IMR-90 (cell line): Measurements from ENCODE around the gene NR6A1. TPM values are rescaled to one million over a fixed set of nuclear protein-coding genes. Genes with fewer than 3 reads are reported as not detected.
A peak's percentile ranks its signal among the peaks of the same experiment; 100 is the strongest.

Experiments used
- ATAC-seq: fragments of 200-7000 bp; cut with Tn5 transposase; 2 replicates; pipeline ENCODE4 v1.9.1; 2020; ENCODE audit warnings: low read depth, mild to moderate bottlenecking, moderate library complexity
- BruUV-seq: library from RNA; stranded (reverse); fragments of 400-500 nt; replicated peaks from 2 replicates; lab custom pipeline; 2021; lab: Mats Ljungman, UMichigan
- CTCF ChIA-PET: fragments of 300-600 bp; formaldehyde crosslinking; extraction: SDS; loops from one replicate; lab custom pipeline; 2021; ENCODE audit warnings: antibody characterized with exemption; lab: Yijun Ruan, JAX
- POLR2A ChIA-PET: fragments of 300-600 bp; sonication (Branson Sonifier 250); formaldehyde crosslinking; loops from one replicate; lab custom pipeline; 2022; ENCODE audit warnings: antibody characterized with exemption; ENCODE audit not compliant: unreplicated experiment; lab: Charles Lee
- DNase-seq: peaks from one replicate; pipeline ENCODE4 v3.0.0; 2013
- H2AFZ ChIP-seq: replicated peaks from 2 replicates; pipeline ENCODE3; 2013; ENCODE audit warnings: low read length, mild to moderate bottlenecking; ENCODE audit not compliant: poor library complexity
- H2AK5ac ChIP-seq: 2 replicates; pipeline ENCODE4 v1.6.1; 2013; ENCODE audit warnings: low read depth, low read length, inconsistent platforms
- H2AK9ac ChIP-seq: replicated peaks from 2 replicates; pipeline ENCODE3; 2013; ENCODE audit warnings: mild to moderate bottlenecking, low read depth, low read length, moderate library complexity; ENCODE audit not compliant: poor library complexity
- H2BK120ac ChIP-seq: 2 replicates; pipeline ENCODE4 v1.6.1; 2013; ENCODE audit warnings: low read depth, low read length, inconsistent platforms
- H2BK15ac ChIP-seq: 3 replicates; pipeline ENCODE4 v1.6.1; 2013; ENCODE audit warnings: low read depth, low read length, inconsistent platforms
- H2BK20ac ChIP-seq: 2 replicates; pipeline ENCODE4 v1.6.1; 2013; ENCODE audit warnings: low read depth, mild to moderate bottlenecking, inconsistent platforms, low read length, moderate library complexity
- H2BK5ac ChIP-seq: 2 replicates; pipeline ENCODE4 v1.6.1; 2013; ENCODE audit warnings: mild to moderate bottlenecking, low read depth, low read length, inconsistent platforms; ENCODE audit not compliant: poor library complexity, severe bottlenecking
- H3K14ac ChIP-seq: replicated peaks from 2 replicates; pipeline ENCODE4 v1.6.1; 2013; ENCODE audit warnings: low read depth, low read length, inconsistent platforms
- H3K18ac ChIP-seq: 2 replicates; pipeline ENCODE4 v1.6.1; 2013; ENCODE audit warnings: low read depth, low read length, control low read depth
- H3K23ac ChIP-seq: 2 replicates; pipeline ENCODE4 v1.6.1; 2013; ENCODE audit warnings: low read depth, low read length, inconsistent platforms
- H3K27ac ChIP-seq: 2 replicates; pipeline ENCODE4 v1.5.1; 2013; ENCODE audit warnings: mild to moderate bottlenecking, control low read depth, low read length; ENCODE audit not compliant: insufficient read depth
- H3K27me3 ChIP-seq: 2 replicates; pipeline ENCODE4 v1.6.1; 2013; ENCODE audit warnings: low read length; ENCODE audit not compliant: control insufficient read depth, insufficient read depth
- H3K36me3 ChIP-seq: 2 replicates; pipeline ENCODE4 v1.6.1; 2013; ENCODE audit warnings: low read length, mixed read lengths; ENCODE audit not compliant: control insufficient read depth, insufficient read depth
- H3K4ac ChIP-seq: 2 replicates; pipeline ENCODE4 v1.6.1; 2013; ENCODE audit warnings: low read depth, low read length, inconsistent platforms
- H3K4me1 ChIP-seq: 2 replicates; pipeline ENCODE4 v1.6.1; 2013; ENCODE audit warnings: low read length, mixed read lengths; ENCODE audit not compliant: control insufficient read depth, insufficient read depth
- H3K4me2 ChIP-seq: 2 replicates; pipeline ENCODE4 v1.6.1; 2013; ENCODE audit warnings: low read depth, mild to moderate bottlenecking, control low read depth, low read length, moderate library complexity
- H3K4me3 ChIP-seq: 2 replicates; pipeline ENCODE4 v1.5.1; 2013; ENCODE audit warnings: low read depth, mild to moderate bottlenecking, control low read depth, low read length, moderate library complexity; ENCODE audit not compliant: insufficient read depth
- H3K56ac ChIP-seq: 2 replicates; pipeline ENCODE4 v1.6.1; 2013; ENCODE audit warnings: low read length, inconsistent platforms; ENCODE audit not compliant: insufficient read depth; ENCODE audit errors: extremely low read depth
- H3K79me1 ChIP-seq, 2 experiments: 2 replicates each; pipeline ENCODE4 v1.6.1; 2013; ENCODE audit warnings: low read length in 2 of 2, inconsistent platforms in 1 of 2, low read depth in 1 of 2
- H3K9ac ChIP-seq: 2 replicates; pipeline ENCODE4 v1.6.1; 2013; ENCODE audit warnings: low read depth, low read length, control low read depth
- H3K9me1 ChIP-seq: 2 replicates; pipeline ENCODE4 v1.6.1; 2013; ENCODE audit warnings: low read length, inconsistent platforms; ENCODE audit not compliant: insufficient read depth
- H3K9me3 ChIP-seq: 2 replicates; pipeline ENCODE4 v1.6.1; 2013; ENCODE audit warnings: low read length; ENCODE audit not compliant: control insufficient read depth, insufficient read depth
- H4K20me1 ChIP-seq: 2 replicates; pipeline ENCODE4 v1.6.1; 2013; ENCODE audit warnings: low read length, inconsistent platforms; ENCODE audit not compliant: insufficient read depth
- H4K5ac ChIP-seq: 2 replicates; pipeline ENCODE4 v1.6.1; 2013; ENCODE audit warnings: mild to moderate bottlenecking, low read depth, low read length, control low read depth
- H4K8ac ChIP-seq, 2 experiments: 2 replicates each; pipeline ENCODE4 v1.6.1; 2013; ENCODE audit warnings: low read depth in 2 of 2, low read length in 2 of 2, control low read depth in 1 of 2, inconsistent platforms in 1 of 2
- H4K91ac ChIP-seq: 2 replicates; pipeline ENCODE4 v1.6.1; 2013; ENCODE audit warnings: low read depth, low read length, inconsistent platforms; ENCODE audit not compliant: insufficient read depth
- BHLHE40 ChIP-seq: fragments of 150-350 bp; IDR thresholded peaks from 2 replicates; pipeline ENCODE4 v1.6.1; 2016; ENCODE audit warnings: mild to moderate bottlenecking, low read depth, low read length
- CEBPB ChIP-seq: IDR thresholded peaks from 2 replicates; pipeline ENCODE4 v1.6.1; 2012; ENCODE audit warnings: low read depth, low read length, improper control_type of control experiment
- CHD1 ChIP-seq: IDR thresholded peaks from 2 replicates; pipeline ENCODE4 v1.6.1; 2012; ENCODE audit warnings: low read depth, low read length, improper control_type of control experiment
- FOS ChIP-seq: fragments of 150-350 bp; IDR thresholded peaks from 2 replicates; pipeline ENCODE4 v1.6.1; 2016; ENCODE audit warnings: low read depth, low read length
- MAFK ChIP-seq: IDR thresholded peaks from 2 replicates; pipeline ENCODE4 v1.6.1; 2012; ENCODE audit warnings: low read depth, low read length, improper control_type of control experiment
- MAZ ChIP-seq: IDR thresholded peaks from 2 replicates; pipeline ENCODE4 v1.6.1; 2012; ENCODE audit warnings: low read depth, mild to moderate bottlenecking, low read length, improper control_type of control experiment, moderate library complexity, borderline replicate concordance
- MXI1 ChIP-seq: IDR thresholded peaks from 2 replicates; pipeline ENCODE4 v1.6.1; 2012; ENCODE audit warnings: low read depth, mild to moderate bottlenecking, low read length, moderate library complexity, borderline replicate concordance
- NFE2L2 ChIP-seq: fragments of 150-350 bp; IDR thresholded peaks from 2 replicates; pipeline ENCODE4 v1.6.1; 2016; ENCODE audit warnings: low read depth, mild to moderate bottlenecking, low read length
- RAD21 ChIP-seq: IDR thresholded peaks from 2 replicates; pipeline ENCODE4 v1.6.1; 2012; ENCODE audit warnings: low read length, improper control_type of control experiment
- RCOR1 ChIP-seq: IDR thresholded peaks from 2 replicates; pipeline ENCODE4 v1.6.1; 2012; ENCODE audit warnings: mild to moderate bottlenecking, low read length, improper control_type of control experiment; ENCODE audit not compliant: insufficient replicate concordance
- RFX5 ChIP-seq: IDR thresholded peaks from 2 replicates; pipeline ENCODE4 v1.8.0; 2012; ENCODE audit warnings: low read depth, mild to moderate bottlenecking, low read length, moderate library complexity
- SMC3 ChIP-seq: fragments of 150-350 bp; IDR thresholded peaks from 2 replicates; pipeline ENCODE4 v1.6.1; 2016; ENCODE audit warnings: low read depth, mild to moderate bottlenecking, antibody characterized with exemption, low read length, moderate library complexity
- USF2 ChIP-seq: fragments of 150-350 bp; IDR thresholded peaks from 2 replicates; pipeline ENCODE4 v1.6.1; 2017; ENCODE audit warnings: mild to moderate bottlenecking, antibody characterized with exemption, low read length, low read depth
- WGBS, 2 experiments: methylation state at CpG; one replicate each; pipeline versions ENCODE4 v1.1.5 to v1.1.7; 2013; ENCODE audit warnings: missing lambda C conversion rate in 2 of 2; ENCODE audit not compliant: insufficient read length in 1 of 2; ENCODE audit errors: extremely low coverage in 2 of 2; 5-methylcytosine and 5-hydroxymethylcytosine counted together
- dilution Hi-C: fragments of 300-500 bp; cut with HindIII; formaldehyde crosslinking; loops from one replicate; pipeline ENCODE4 v1.14.3; 2018; ENCODE audit warnings: low sequenced_read_pairs; ENCODE audit not compliant: unreplicated experiment
- in situ Hi-C: fragments of 300-500 bp; cut with MboI; formaldehyde crosslinking; loops from 3 replicates; pipeline ENCODE4 v1.14.3; 2019; ENCODE audit warnings: low sequenced_read_pairs, inconsistent platforms, mixed read lengths
- intact Hi-C: fragments of 100-400 bp; cut with micrococcal nuclease; formaldehyde crosslinking; loops from 2 replicates; pipeline ENCODE4 v1.10.0; 2022
- polyA plus RNA-seq, 3 experiments: library from polyadenylated mRNA; depleted of rRNA; stranded (reverse); fragments of >200 nt; gene quantifications; 2 replicates each; pipeline ENCODE4 v1.2.3, GENCODE V29; 2012; ENCODE audit warnings: low replicate concordance in 1 of 3
- total RNA-seq: library from RNA; depleted of rRNA; stranded (reverse); fragments of >200 nt; gene quantifications from 2 replicates; pipeline ENCODE4 v1.2.3, GENCODE V29; 2012
- TF ChIP-seq, protein P1 (sequence below): fragments of 150-350 bp; IDR thresholded peaks from 2 replicates; pipeline ENCODE4 v1.6.1; 2016; ENCODE audit warnings: low read depth, mild to moderate bottlenecking, low read length, moderate library complexity, borderline replicate concordance

Gene NR6A1
- total and polyA plus RNA-seq, 2 of the 4 experiments (the other 2 are of a cell fraction): 0.14 to 0.36 TPM

DNA sequence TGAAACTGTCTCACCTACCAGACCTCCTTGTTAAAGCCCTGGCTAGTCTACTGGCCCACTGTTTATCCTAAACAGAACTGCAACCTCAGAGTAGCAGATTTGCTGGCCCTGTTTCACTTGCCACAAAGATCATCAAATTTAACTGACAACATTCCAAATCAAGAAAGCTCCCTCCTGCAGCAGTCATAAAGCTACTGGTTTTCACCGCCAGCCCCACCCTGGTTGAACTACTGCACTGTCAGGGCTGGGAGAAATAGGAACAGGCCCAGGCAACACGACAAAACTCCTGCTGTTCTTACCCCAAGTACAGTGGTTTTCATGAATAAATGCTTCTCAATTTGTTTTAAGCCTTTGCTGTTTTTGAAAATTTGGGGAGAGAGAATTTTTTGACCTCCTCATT is 63.0 kb downstream of the NR6A1 start (continued):
- no peak for TF ChIP-seq RFX5

- H3K56ac ChIP-seq: no peak overlapping the region
- H4K5ac ChIP-seq: peak overlapping the region; percentile 88; the same call in 1 of the 2 replicates
- peak overlapping the region; percentile 38; the same call in 1 of the 2 replicates for H4K91ac ChIP-seq
- H3K79me1 ChIP-seq: peaks cover 3 to 18% of the 10 kb centered on the region in 2 experiments; a peak in 2 of 4 replicates
- no peak overlapping the region for H3K9ac ChIP-seq
- H2AK5ac ChIP-seq: peak overlapping the region; percentile 85
- peaks cover 14% of the 10 kb centered on the region for H3K4me1 ChIP-seq
- no peaks in the 10 kb centered on the region for H4K20me1 ChIP-seq
- peak overlapping the region; percentile 64 for H3K14ac ChIP-seq
- H3K36me3 ChIP-seq: peaks cover 9% of the 10 kb centered on the region
- ChIA-PET CTCF (interaction anchor here (0.5 to 1.6 kb wide), 3 partner anchors 10 to 156 kb away, joined by 3 to 9 read pairs (median 4); no protein-coding TSS in a partner anchor), POLR2A (interaction anchor here (0.5 kb wide), 1 partner anchor 71 kb away, joined by 20 read pairs; no protein-coding TSS in a partner anchor)
- H3K27me3 ChIP-seq: no peaks in the 10 kb centered on the region
- dilution Hi-C loops (no loop called here), intact Hi-C loops (no loop called here), in situ Hi-C loops (loop anchor here (25.0 kb wide), 1 partner anchor 295 kb away; the partner anchor contains the start of gene PSMB7)
- no peak overlapping the region; the same call in 1 of the 2 replicates for H3K4me2 ChIP-seq
- ATAC-seq (no peak), DNase-seq (no peak)
- H3K9me3 ChIP-seq: no peaks in the 10 kb centered on the region
- H2BK20ac ChIP-seq: peak overlapping the region; percentile 38; the same call in 1 of the 2 replicates
- H2BK120ac ChIP-seq: peak overlapping the region; percentile 41; the same call in 1 of the 2 replicates
- peak overlapping the region; percentile 63 for H3K23ac ChIP-seq
- 0 out of 2 replicates have a peak overlapping the region, but pooled peaks have one; percentile 21 for H3K27ac ChIP-seq
- peak overlapping the region; percentile 81; the same call in 1 of the 3 replicates for H2BK15ac ChIP-seq
- peak overlapping the region; percentile 51 to 53; a peak in 3 of 4 replicates for H4K8ac ChIP-seq
- H2BK5ac ChIP-seq: peak overlapping the region; percentile 94
- H3K4ac ChIP-seq: peak overlapping the region; percentile 71
- no peak overlapping the region for H2AFZ ChIP-seq
- peaks cover 11% of the 10 kb centered on the region for H3K9me1 ChIP-seq
- H3K4me3 ChIP-seq: no peak overlapping the region
- 82% methylated on average over 2 of the region's 3 CpGs; no CpG with 5 or more reads in 1 of the 2 experiments for WGBS, 2 experiments
- no peak overlapping the region for H2AK9ac ChIP-seq
- H3K18ac ChIP-seq: peak overlapping the region; percentile 69; the same call in 1 of the 2 replicates
- BruUV-seq: no TSS peak
- TF ChIP-seq FOS (no peak), RFX5 (no peak), MXI1 (no peak), SMC3 (no peak), MAFK (no peak), USF2 (no peak), CEBPB (no peak), RCOR1 (no peak), BHLHE40 (no peak), NFE2L2 (no peak), MAZ (no peak), RAD21 (no peak), CHD1 (no peak)
- TF ChIP-seq, protein P1, sequence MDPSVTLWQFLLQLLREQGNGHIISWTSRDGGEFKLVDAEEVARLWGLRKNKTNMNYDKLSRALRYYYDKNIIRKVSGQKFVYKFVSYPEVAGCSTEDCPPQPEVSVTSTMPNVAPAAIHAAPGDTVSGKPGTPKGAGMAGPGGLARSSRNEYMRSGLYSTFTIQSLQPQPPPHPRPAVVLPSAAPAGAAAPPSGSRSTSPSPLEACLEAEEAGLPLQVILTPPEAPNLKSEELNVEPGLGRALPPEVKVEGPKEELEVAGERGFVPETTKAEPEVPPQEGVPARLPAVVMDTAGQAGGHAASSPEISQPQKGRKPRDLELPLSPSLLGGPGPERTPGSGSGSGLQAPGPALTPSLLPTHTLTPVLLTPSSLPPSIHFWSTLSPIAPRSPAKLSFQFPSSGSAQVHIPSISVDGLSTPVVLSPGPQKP: no peak
Observed at GRCh38 chr9:124707666-124708065, 63.4 kb downstream of the NR6A1 start.
